ENCODE results near the gene OPN1MW.
"Not testable (repeated sequence)": the region's sequence is repeated elsewhere in the genome, so short reads cannot be mapped to it uniquely, and the experiment has no call there.

Gene OPN1MW

GRCh38 chrX:154211499-154211898 is 29.1 kb downstream of the OPN1MW start:
- not testable (repeated sequence) for ATAC-seq

GRCh38 chrX:154219456-154219855 is 37.1 kb downstream of the OPN1MW start, which contains the start of gene OPN1MW2:
Gene OPN1MW2, plus strand, starts transcription at chrX:154219756. Its CDS starts 60 bp downstream, at chrX:154219816.
- not testable (repeated sequence) for ATAC-seq

GRCh38 chrX:154225292-154225691 is 42.9 kb downstream of the OPN1MW start:
- ATAC-seq = not testable (repeated sequence)

GRCh38 chrX:154226706-154227105 is 44.3 kb downstream of the OPN1MW start:
- not testable (repeated sequence) for ATAC-seq

GRCh38 chrX:154231443-154231842 is 49.0 kb downstream of the OPN1MW start:
- not testable (repeated sequence) for ATAC-seq

GRCh38 chrX:154233620-154234019 is 51.2 kb downstream of the OPN1MW start:
- not testable (repeated sequence) for ATAC-seq

GRCh38 chrX:154238939-154239559 is 56.7 kb downstream of the OPN1MW start:
- ATAC-seq = not testable (repeated sequence)

GRCh38 chrX:154239982-154240503 is 57.6 kb downstream of the OPN1MW start:
- ATAC-seq = not testable (repeated sequence)

Measured in activated CD4-positive, CD25-positive, alpha-beta regulatory T cell treated with anti-CD3 and anti-CD28 coated beads, Interleukin-2, amount 50 U/mL, for 24 hours (primary cell).